Fibroblast of lung (primary cell): ENCODE data around the gene APOBEC2. TPM values are rescaled to one million over a fixed set of nuclear protein-coding genes. Genes with fewer than 3 reads are reported as not detected.

ENCODE experiments used
- DNase-seq, 2 donors: peaks; one replicate each; pipeline versions ENCODE4 v3.0.0 to v3.0.0-alpha.2; 2010; ENCODE audit warnings: low read depth in 2 of 2
- H2AFZ ChIP-seq: 2 replicates; pipeline ENCODE4 v1.5.1; 2012; ENCODE audit warnings: low read length, control low read depth, inconsistent platforms
- H3K27ac ChIP-seq: 2 replicates; pipeline ENCODE4 v1.5.1; 2011; ENCODE audit warnings: low read length, control low read depth; ENCODE audit not compliant: insufficient read depth
- H3K27me3 ChIP-seq: 2 replicates; pipeline ENCODE4 v1.5.1; 2011; ENCODE audit warnings: mild to moderate bottlenecking, low read length; ENCODE audit not compliant: control insufficient read depth, insufficient read depth
- H3K36me3 ChIP-seq: 2 replicates; pipeline ENCODE4 v1.5.1; 2011; ENCODE audit warnings: low read length; ENCODE audit not compliant: control insufficient read depth, insufficient read depth
- H3K4me1 ChIP-seq: 2 replicates; pipeline ENCODE4 v1.5.1; 2011; ENCODE audit warnings: low read length; ENCODE audit not compliant: control insufficient read depth, insufficient read depth; ENCODE audit errors: extremely low read depth
- H3K4me2 ChIP-seq: 2 replicates; pipeline ENCODE4 v1.5.1; 2011; ENCODE audit warnings: low read length, control low read depth; ENCODE audit not compliant: insufficient read depth; ENCODE audit errors: extremely low read depth
- H3K4me3 ChIP-seq, 4 experiments: fragments of 200-600 bp in 1 of 4; sonication (generic) in 1 of 4; replicated peaks in 1 of 4; 2 replicates each; pipeline ENCODE4 v1.5.1; 2011 to 2016; ENCODE audit warnings: low read length in 4 of 4, low read depth in 3 of 4, mild to moderate bottlenecking in 3 of 4, control low read depth in 2 of 4, inconsistent platforms in 1 of 4, mixed read lengths in 1 of 4; ENCODE audit not compliant: insufficient read depth in 1 of 4; ENCODE audit errors: control extremely low read depth in 1 of 4
- H3K79me2 ChIP-seq: 2 replicates; pipeline ENCODE4 v1.5.1; 2012; ENCODE audit warnings: mild to moderate bottlenecking, low read length, inconsistent platforms; ENCODE audit not compliant: control insufficient read depth, insufficient read depth
- H3K9ac ChIP-seq: 2 replicates; pipeline ENCODE4 v1.5.1; 2011; ENCODE audit warnings: mild to moderate bottlenecking, low read length, control low read depth; ENCODE audit not compliant: insufficient read depth
- H3K9me3 ChIP-seq: 2 replicates; pipeline ENCODE4 v1.5.1; 2012; ENCODE audit warnings: low read depth, low read length; ENCODE audit not compliant: control insufficient read depth, insufficient read depth
- H4K20me1 ChIP-seq: 2 replicates; pipeline ENCODE4 v1.5.1; 2011; ENCODE audit warnings: low read length; ENCODE audit not compliant: control insufficient read depth, insufficient read depth; ENCODE audit errors: extremely low read depth
- EZH2 ChIP-seq: IDR thresholded peaks from 2 replicates; pipeline ENCODE4 v1.5.1; 2012; ENCODE audit warnings: low read length, control low read depth, mild to moderate bottlenecking; ENCODE audit errors: missing control alignments
- polyA plus RNA-seq, 2 donors: library from polyadenylated mRNA; depleted of rRNA in 1 of 2; stranded (reverse) in 1 of 2; unstranded in 1 of 2; fragments of >200 nt; gene quantifications; 2 replicates each; pipeline ENCODE4 v1.2.1, GENCODE V29; 2011 to 2012; ENCODE audit warnings: missing spikeins in 1 of 2
- total RNA-seq: library from RNA; depleted of rRNA; stranded (reverse); fragments of >200 nt; gene quantifications from 2 replicates; pipeline ENCODE4 v1.2.1, GENCODE V29; 2014
- TF ChIP-seq, protein P1 (sequence below), 2 donors: IDR thresholded peaks in 1 of 2; conservative IDR thresholded peaks in 1 of 2; 1 replicate in 1 of 2; 2 replicates in 1 of 2; pipeline ENCODE4 v1.5.1; 2011 to 2012; ENCODE audit warnings: low read length in 2 of 2, control low read depth in 1 of 2, inconsistent platforms in 1 of 2, low read depth in 1 of 2, mild to moderate bottlenecking in 1 of 2

The APOBEC2 gene
- total and polyA plus RNA-seq, 2 donors (not counting 1 experiment from before 2014, with no cell fraction given): not detected

DNA sequence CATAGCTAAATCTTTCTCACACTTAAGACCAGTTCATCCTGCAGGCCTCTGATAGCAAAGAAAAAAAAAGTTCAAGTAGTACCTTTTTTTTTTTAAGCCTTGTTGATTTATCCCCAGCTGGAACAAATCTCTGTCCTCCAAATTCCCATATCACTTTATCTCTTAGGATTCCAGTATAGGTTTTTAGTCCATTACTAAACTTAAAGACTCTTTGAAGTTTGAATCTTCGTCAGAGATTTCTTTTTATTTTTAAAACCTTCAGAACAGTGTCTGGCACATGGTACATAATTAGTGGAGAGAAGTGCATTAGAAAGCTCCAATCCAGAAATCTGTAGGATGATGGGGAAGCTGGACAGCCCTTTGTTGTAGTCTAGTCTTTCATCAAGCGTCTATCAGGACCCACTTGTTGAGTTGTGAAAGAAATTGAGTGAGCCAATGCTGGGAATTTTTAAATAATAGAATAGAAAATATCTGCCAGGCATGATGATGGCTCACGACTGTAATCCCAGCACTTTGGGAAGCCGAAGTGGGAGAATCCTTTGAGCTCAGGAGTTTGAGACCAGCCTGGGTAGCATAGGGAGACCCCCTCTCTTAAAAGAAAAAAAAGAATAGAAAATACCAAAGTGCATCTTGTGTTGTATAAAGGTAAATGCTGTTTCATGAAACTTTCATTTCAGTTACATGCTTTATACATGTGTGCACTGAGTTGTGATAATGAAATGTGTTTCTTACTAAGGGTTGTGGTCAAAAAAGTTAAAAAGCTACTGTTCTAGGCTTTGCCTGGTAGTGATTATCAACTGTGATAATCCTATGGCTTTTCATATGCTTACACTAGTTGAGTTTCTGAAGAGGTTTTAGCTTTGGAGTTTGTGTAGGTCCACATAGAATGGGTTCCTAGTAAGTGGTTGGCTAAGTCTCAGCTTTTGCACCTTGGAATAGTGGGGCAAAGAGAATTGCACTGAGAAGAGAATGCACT lies 22.9 kb downstream of the APOBEC2 start:
- Histone ChIP-seq H3K36me3 (peaks cover 6% of the 10 kb centered on the region), H3K9ac (no peak overlapping the region), H2AFZ (no peak overlapping the region), H3K79me2 (peaks cover 58% of the 10 kb centered on the region), H3K4me2 (no peak overlapping the region), H3K27me3 (no peaks in the 10 kb centered on the region), H3K27ac (no peak overlapping the region), H3K4me1 (peaks cover 3% of the 10 kb centered on the region), H3K4me3 (no peak overlapping the region), H4K20me1 (no peaks in the 10 kb centered on the region), H3K9me3 (no peaks in the 10 kb centered on the region)
- no peak for DNase-seq
- TF ChIP-seq EZH2: no peak
- TF ChIP-seq, protein P1, sequence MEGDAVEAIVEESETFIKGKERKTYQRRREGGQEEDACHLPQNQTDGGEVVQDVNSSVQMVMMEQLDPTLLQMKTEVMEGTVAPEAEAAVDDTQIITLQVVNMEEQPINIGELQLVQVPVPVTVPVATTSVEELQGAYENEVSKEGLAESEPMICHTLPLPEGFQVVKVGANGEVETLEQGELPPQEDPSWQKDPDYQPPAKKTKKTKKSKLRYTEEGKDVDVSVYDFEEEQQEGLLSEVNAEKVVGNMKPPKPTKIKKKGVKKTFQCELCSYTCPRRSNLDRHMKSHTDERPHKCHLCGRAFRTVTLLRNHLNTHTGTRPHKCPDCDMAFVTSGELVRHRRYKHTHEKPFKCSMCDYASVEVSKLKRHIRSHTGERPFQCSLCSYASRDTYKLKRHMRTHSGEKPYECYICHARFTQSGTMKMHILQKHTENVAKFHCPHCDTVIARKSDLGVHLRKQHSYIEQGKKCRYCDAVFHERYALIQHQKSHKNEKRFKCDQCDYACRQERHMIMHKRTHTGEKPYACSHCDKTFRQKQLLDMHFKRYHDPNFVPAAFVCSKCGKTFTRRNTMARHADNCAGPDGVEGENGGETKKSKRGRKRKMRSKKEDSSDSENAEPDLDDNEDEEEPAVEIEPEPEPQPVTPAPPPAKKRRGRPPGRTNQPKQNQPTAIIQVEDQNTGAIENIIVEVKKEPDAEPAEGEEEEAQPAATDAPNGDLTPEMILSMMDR (conservative IDR thresholded peaks at IDR 0.05 in 1 of 2, IDR thresholded peaks at IDR 0.05 in 1 of 2; ENCODE audit: low read depth in 1 of 2, low read length in 2 of 2): no peak

DNA sequence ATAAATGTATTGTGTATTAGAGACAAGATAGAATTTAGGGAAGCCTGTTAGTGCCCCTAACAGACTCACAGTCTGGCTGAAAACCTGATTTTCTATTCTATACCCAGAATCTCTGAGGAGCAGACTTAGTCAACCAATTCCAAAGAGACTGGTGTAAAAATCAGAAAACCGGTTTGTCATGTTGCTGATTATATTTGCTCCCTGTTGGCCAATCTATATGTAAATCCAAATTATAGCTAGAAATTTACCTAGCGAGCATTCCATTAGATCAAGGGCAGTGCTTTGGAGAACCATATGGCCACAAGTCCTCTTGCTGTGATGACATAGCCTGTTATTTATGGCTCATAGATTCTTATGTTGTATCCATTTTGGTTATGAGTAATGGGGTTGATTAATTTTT lies 24.5 kb downstream of the APOBEC2 start:
- Histone ChIP-seq H3K27ac (no peak overlapping the region), H3K36me3 (peaks cover 6% of the 10 kb centered on the region), H3K4me2 (no peak overlapping the region), H4K20me1 (no peaks in the 10 kb centered on the region), H3K9ac (no peak overlapping the region), H3K4me1 (peaks cover 3% of the 10 kb centered on the region), H3K27me3 (no peaks in the 10 kb centered on the region), H3K79me2 (peaks cover 60% of the 10 kb centered on the region), H2AFZ (no peak overlapping the region), H3K9me3 (no peaks in the 10 kb centered on the region), H3K4me3 (no peak overlapping the region)
- no peak for DNase-seq
- TF ChIP-seq, protein P1 (conservative IDR thresholded peaks at IDR 0.05 in 1 of 2, IDR thresholded peaks at IDR 0.05 in 1 of 2; ENCODE audit: low read depth in 1 of 2, low read length in 2 of 2): no peak
- no peak for TF ChIP-seq EZH2

DNA sequence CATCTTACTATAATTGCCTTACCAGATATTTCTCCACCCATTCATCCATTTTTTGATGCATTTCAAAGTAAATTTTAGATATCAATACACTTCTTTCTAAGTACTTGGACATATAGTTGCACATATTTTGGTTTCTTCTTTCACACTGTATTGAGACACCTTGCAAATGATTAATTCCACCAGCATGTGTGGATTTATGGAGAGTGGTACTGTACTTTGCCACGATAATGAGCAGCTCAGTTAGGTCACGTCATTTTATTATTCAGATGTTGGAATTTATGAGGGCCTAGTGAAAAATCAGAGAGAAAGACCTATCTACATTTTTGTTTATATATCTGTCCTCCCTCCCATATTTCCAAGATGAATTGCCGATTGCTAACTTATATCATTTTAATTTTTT lies 25.1 kb downstream of the APOBEC2 start:
- peaks cover 3% of the 10 kb centered on the region for H3K4me1 ChIP-seq
- H3K27ac ChIP-seq: no peak overlapping the region
- TF ChIP-seq, protein P1 (conservative IDR thresholded peaks at IDR 0.05 in 1 of 2, IDR thresholded peaks at IDR 0.05 in 1 of 2; ENCODE audit: low read depth in 1 of 2, low read length in 2 of 2): no peak
- TF ChIP-seq EZH2: no peak
- peaks cover 6% of the 10 kb centered on the region for H3K36me3 ChIP-seq
- no peak overlapping the region for H3K4me3 ChIP-seq
- H3K9me3 ChIP-seq: no peaks in the 10 kb centered on the region
- no peak overlapping the region for H3K4me2 ChIP-seq
- no peaks in the 10 kb centered on the region for H3K27me3 ChIP-seq
- no peak overlapping the region for H2AFZ ChIP-seq
- H3K9ac ChIP-seq: no peak overlapping the region
- DNase-seq: no peak
- H4K20me1 ChIP-seq: no peaks in the 10 kb centered on the region
- H3K79me2 ChIP-seq: peaks cover 60% of the 10 kb centered on the region
